GM21786 (cell line): Measurements from ENCODE around the gene KIAA1671.

Experiments used
- ATAC-seq: cut with Tn5 transposase; IDR thresholded peaks from one replicate; pipeline ENCODE4 v1.9.1; 2021; ENCODE audit not compliant: unreplicated experiment

The KIAA1671 gene

DNA sequence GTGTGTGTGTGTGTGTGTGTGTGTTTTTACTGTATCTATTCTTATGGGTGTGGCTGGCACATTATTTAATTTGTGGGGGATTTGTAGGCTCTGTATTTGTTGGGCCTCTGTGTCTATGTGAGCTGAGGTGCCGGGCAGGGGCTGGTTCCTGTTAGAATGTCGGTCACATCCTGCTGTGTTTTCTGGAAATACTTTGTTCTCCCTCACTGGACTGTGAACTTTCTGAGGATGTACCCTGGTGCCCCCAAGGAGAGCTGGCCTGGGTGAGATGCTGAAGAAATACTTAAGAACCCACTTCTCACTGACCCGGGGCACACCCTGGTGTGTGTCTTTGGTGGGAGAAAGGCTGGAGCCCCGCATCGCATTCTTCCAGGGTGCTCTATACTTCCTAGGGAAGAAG, 28.6 kb downstream of the KIAA1671 start:
- ATAC-seq, result no peak

DNA sequence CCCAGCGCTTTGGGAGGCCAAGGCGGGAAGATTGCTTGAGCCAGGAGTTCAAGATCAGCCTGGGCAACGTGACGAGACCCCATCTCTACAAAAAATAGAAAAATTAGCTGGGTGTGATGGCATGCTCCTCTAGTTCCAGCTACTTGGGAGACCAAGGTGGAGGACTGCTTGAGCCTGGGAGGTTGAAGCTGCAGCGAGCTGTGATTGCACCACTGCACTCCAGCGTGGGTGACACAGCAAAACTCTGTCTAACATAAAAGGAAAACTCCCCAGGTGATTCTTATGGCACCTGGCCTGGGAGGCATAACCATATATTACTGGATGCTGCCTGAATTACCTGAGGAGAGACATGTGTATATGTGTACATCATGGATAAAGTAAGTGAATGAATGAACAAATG, 29.1 kb downstream of the KIAA1671 start:
- no peak for ATAC-seq

DNA sequence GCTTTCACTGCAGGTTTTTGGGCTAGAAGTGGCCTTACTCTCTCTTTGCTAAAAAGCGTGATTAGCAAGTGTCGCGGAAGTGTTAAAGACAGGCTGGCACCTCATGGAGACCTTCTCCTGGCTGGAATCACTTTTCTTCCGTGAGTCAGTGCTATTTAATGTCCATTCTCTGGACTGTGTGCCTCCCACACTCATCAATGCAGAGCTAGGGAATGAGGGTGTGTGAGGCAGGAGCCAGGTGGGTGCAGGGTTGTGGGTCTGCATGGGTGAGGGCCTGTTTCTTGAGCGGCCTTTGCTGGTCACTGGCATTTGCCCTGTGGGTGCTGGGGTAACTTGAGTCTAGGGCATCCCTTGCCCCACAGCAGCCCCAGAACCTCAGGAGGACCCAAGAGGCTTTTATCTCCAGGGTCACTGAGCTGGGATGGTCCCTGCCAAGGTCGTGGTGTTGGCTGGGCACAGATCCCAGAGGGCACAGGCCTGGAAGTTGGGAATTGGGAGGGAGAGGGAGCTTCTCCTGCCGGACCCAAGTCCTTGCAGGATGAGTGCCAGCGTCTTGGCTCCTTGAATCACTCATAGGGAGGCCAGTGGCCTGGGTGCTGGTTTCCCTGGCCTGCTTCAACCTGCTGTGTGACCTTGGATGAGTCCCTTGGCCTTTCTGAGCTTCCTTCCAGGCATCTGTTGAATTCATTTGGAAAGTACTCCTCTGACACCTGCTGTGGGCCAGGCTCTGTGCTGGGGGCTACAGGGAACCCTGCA, 30.0 kb downstream of the KIAA1671 start:
- no peak for ATAC-seq

DNA sequence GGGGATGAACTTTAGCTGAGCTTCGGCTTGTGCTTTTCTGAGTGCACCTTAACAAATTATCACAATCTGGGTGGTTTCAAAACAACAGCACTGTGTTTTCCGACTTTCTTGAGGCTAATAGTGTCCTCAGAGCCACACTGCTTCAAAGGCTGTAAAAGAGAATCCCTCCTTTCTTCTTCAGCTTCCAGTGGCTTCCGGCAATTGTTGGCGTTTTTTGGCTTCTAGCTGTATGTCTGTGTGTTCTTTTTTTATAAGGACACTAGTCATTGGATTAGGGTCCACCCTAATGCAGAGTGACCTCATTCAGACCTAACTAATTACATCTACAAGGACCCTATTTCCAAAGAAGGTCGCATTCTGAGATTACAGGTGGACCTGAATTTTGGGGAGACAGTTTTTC, 30.6 kb downstream of the KIAA1671 start:
- no peak for ATAC-seq

DNA sequence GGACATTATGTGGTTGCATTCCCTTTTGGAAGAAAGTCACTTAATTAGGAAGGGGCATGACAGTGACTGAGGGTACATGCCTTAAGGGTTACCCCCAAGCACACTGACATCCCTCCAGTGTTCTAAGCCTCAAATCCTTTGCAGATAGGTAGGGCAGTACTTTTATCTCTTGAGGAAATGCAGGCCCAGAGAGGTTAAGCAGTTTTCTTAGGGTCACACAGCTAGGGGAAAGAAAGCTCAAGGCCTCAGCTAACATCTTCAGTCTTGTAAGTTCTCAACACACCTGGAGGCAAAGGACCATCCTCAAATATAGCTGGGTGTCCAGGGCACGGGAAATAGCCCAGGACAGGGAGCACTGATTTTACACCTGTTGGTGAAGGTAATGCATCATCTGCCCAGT, 31.6 kb downstream of the KIAA1671 start:
- ATAC-seq, result no peak

DNA sequence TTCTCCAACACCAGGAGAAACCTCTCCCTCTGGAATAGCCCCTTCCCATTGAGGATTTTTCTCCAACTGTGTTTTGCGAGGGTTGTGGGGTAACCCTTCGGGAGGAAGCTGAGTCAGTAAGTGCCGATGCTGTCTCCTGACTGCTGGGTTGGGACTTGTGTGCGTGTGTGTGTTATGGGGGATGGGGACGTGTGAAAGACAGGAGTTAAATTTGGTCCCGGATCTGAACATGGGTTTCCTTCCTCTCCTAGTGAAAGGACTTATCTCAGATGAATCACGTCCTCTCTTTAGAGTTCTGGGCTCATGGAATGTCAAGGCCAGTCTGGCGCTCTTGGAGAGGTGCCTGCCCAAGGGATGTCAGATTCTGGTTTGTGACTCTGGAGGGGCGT, 33.3 kb downstream of the KIAA1671 start:
- no peak for ATAC-seq

DNA sequence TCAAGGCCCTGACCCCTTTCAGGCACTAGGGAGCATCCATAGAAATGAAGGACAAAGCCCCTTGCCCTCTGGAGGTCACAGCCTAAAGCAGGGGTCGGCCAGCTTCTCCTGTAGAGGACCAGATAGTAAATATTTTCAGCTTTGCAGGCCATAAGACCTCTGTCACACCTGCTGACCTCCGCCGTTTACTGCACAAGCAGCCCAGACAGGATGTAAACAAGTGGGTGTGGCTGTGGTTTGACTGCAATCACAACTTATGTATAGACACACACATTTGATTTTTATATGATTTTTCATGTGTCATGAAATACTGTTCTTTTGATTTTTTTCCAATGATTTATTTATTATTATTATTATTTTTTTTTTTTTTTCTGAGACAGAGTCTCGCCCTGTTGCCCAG, 34.3 kb downstream of the KIAA1671 start:
- no peak for ATAC-seq

DNA sequence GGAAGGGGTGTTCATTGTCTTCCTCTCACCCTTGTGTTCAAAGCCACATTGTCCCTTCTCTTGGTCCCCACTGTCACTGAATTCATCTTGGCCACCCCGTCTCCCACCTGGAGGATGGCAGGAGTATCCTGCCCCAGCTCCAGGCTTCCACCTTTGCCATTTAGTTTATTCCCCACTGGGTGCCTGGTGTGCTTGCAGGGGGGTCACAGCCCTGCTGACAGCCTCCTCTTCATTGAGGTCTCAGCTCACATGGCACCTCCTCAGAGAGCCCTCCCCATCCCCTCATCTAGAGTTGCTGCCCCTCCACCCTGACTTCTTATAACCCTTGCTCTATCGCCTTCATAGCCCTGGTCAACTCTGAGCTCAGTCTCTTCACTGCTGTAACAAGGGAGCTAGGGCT, 36.6 kb downstream of the KIAA1671 start:
- no peak for ATAC-seq

DNA sequence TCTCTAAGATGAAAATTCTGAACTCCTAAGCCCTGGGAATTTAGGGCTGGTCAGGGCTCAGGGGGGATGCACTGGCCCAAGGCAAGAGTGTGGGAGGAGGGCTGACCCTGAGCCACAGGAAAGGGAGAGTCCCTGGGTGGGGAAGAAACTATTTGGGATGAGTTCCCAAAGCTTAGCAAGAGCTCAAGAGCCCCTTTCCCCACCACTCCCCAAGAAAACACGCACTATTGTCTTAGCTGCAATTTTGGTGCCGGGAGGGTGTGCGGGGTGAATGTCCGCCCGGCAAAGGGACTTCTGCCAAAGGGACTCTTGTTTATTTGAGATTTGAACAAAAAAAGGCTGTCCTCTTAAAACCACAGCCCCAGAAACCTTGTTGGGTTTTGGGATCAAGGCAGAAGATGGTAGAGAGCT, 37.0 kb downstream of the KIAA1671 start:
- no peak for ATAC-seq

DNA sequence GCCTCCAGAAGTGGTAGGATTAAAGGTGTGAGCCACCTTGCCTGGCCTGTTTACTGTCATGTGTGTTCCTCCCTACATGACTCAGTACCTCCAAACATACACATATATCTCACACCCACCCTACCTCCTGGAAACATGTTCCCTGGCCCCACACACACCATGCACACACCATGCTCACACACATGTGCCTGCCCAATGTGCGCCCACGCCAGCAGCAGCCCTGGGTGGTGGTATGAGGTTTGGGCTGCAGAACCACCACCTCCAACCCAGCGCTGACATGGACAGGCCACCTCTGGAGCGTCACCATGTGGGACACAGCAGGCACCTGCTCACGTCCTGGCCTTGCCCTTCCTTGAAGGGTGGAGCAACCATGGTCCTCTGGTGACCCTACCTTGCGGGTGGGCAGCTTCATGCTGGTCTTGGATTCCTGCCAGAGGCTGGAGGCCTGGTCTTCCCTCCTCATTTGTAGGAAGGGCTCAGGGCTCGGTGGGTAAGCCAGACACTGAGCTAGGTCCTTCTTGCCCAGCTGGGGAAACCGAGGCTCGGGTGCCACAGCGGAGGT, 37.9 kb downstream of the KIAA1671 start:
- no peak for ATAC-seq

DNA sequence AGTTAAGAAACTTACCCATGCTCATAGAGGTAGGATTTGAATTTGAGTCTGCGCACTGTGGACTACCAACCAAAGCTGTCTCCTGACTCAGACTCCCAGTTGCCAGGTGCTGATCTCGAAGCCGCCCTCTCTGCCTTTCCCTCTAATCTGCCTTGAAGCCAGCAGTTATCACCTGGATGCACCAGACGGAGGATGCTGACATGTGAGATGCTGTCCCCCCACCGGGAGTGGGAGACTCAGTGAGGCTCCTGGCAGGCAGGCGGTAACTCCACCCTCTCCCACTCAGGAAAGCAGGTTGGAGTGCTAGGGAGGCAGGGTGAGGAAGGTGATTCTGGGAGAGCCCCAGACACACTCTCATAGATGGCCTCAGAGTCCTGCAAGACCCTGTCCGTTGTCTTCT, 40.4 kb downstream of the KIAA1671 start:
- ATAC-seq, result no peak

DNA sequence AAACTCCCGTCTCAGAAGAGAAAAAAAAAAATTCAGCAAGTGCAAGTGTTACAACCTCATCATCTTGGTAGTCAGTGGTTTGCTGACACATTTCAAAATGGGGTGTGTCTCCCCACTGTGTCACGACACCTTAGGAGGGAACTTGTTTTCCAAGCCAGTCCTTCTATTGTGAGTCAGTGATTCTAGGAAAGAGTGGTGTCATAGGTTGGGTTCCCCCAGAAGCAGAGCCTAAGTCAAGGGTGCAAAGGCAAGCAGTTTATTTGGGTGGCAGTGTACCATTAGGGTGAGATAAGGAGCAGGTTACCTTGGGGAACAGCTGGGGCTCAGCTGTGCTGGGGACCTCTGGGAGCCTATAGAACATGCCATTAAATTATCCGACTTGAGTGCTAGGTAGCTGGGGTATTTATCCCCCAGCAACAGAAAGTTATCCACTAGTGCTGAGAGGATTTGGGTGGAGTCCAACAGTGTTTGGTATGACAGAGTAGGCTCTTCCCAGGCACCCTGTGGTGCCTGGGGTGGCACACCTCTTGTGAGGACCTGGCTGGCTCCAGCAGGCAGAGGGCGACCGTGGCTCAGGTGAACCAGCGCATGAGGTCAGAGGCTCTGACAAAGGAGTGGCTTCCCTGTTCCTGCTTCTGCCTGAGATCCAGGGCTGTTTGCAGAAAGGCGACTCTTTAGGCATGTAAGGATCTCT, 41.7 kb downstream of the KIAA1671 start:
- ATAC-seq, result no peak

DNA sequence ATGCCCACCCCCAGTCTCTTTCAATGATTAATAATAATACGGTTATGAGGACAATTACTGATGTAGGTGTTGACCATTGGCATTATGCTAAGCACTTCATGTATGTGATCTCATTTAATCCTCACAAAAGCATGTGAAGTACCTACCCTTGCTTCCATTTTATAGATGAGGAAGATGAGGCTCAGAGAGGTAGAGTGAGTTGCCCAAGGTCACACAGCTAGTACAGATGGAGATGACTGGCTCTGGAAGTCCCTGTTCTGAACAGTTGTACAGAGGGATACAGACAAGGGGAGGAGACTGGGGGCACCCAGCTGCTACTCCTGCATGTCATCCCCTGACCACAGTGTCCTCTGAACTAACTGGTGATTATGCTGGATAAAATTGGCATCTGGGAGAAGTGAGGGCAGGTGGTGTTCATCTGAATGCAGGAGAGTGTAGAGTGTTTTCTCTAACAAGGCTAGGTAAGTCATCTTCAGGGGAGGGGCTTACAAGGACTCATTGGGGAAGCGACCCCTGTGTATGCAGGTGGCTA, 43.2 kb downstream of the KIAA1671 start:
- ATAC-seq, result no peak

DNA sequence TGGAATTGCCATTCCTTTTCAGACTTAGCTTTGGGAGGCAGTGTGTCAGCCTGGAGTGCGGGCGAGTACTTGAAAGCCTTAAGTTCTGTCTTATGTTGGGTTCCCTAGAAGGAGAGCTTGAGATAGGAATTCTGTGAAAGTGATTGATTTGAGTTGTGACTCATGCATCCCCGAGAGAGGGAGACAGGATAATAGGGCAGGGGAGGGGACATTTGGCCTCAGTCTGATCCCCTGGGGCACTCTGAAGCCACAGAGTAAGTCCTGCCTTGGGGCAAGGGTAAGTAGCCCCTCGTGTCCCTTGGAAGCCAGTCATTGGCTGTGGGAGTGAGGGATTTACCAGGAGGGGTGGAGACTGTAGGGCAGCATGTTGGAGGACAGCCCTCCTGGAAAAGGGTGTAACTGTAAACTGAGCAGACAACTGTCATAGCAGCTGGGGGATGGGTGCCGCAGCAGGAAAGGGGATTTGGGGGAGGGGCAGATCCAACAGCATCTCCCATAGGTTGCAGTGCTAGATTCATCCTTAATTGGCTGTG, 44.0 kb downstream of the KIAA1671 start:
- ATAC-seq, result no peak

DNA sequence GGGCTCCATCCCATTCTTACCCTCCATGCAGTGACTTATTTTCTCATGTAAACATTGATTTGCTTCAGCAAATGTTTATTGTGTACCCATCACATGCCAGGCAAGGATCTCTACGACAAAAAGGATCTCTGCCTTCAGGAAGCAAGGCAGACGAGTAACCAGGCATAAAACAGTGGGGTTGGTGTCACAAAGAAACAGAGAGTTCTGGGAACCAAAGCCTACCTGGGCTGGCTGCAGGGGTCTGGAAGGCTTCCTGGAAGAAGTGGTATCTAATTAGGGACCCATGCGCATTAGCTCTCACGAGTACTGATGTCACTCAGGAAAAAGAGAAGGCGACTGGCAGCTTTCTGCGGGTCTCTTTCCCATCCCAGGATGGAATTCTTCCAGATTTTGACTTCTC, 44.5 kb downstream of the KIAA1671 start:
- ATAC-seq, result no peak

DNA sequence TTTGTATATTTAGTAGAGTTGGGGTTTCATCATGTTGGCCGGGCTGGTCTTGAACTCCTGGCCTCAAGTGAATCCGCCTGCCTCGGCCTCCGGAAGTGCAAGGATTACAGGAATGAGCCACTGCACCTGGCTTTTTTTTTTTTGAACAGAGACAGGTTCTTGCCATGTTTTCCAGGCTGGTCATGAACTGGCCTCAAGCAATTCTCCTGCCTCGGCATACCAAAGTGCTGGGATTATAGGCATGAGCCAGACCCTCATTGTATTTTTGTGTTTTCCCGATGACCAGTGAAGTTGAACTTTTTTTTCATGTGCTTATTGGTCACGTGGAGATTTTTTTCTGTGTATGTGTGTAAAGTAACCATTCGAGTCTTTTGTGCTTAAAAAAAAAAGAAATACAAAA, 48.2 kb downstream of the KIAA1671 start:
- no peak for ATAC-seq

DNA sequence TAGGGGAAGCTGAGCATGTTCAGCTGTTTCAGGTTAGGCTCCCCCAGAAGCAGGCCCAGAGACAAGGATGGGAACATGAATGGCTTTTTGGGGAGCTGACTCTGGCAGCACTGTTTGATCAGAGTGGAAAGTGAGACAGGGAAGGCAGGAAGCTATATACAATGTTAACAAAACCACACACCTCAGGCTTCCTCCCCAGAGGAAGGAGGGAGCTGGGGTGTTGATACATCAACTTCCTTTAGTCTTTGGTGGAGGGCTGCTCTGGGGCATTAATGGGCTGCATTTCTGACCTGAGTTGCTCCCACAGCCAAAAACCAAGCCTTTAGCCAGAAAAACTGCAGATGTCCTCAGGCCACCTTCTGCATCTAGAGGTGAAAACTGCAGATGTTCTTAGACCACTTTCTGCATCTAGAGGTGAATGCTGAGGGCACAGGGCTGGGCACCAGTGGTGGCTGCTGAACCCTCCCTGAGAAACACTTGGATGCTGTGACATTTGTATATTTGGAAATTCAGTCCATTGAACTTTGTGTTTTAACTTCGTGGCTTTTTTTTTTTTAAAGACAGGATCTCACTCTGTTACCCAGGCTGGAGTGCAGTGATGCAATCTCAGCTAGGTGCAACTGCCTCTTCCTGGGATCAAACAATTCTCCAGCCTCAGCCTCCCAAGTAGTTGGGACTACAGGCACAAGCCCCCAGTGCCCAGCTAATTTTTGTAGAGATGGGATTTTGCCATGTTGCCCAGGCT, 49.9 kb downstream of the KIAA1671 start:
- ATAC-seq, result no peak

DNA sequence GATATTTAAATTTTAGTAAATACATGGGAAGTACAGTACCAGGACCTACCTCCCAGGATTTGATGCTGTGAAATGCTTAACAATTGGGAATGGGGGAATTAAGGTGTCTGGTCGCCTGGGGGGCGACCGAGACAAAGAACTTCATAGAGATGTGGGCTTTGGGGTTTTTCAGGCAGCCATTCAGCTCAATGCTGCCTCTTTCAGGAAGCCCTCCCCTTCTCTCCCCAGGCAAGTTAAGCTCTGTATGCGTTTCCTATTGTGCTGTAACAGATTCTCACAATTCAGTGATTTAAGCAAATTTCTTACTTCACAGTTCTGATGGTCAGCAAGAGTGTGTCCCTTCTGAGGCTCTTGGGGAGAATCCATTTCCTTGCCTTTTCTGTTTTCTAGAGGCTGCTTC, 53.8 kb downstream of the KIAA1671 start:
- no peak for ATAC-seq

DNA sequence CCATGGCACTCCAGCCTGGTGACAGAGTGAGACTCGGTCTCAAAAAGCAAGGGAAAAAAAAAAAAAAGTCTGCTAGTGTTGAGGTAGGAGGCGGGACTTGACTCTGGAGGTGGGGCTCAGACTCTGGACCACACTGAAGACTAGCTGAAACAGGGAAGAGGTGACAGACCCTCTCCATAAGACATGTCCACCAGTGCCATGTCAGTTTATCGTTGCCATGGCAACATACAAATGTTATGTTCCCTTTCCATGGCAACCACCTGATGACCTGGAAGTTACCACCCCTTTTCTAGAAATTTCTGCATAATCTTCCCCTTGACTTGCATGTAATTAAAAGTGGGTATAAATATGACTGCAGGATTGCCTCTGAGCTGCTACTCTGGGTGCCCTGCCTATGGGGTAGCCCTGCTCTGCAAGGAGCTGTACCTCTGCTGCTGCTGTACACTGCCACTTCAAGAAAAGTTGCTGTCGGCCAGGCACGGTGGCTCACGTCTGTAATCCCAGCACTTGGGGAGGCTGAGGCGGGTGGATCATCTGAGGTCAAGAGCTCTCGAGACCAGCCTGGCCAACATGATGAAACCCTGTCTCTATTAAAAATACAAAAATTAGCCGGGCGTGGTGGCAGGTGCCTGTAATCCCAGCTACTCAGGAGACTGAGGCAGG, 55.1 kb downstream of the KIAA1671 start:
- no peak for ATAC-seq

DNA sequence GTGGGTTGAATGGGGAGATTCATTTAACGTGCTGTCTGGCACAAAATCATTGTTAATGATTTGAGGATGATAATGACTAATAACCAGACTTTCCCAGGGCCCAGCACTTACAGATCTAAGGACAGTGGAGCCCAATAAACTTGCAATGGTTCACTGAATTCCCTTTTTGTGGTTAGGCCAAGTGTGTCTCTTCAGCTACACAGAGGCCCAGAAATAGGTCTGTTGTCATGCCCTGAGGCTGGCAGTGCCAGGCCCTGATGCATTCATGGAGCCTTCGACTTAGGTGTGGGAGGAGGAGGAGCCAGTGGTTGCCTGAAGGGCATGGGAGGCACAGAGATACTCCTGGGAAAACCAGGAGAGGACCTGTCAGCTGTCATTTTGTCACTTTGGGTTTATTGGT, 56.1 kb downstream of the KIAA1671 start:
- no peak for ATAC-seq

DNA sequence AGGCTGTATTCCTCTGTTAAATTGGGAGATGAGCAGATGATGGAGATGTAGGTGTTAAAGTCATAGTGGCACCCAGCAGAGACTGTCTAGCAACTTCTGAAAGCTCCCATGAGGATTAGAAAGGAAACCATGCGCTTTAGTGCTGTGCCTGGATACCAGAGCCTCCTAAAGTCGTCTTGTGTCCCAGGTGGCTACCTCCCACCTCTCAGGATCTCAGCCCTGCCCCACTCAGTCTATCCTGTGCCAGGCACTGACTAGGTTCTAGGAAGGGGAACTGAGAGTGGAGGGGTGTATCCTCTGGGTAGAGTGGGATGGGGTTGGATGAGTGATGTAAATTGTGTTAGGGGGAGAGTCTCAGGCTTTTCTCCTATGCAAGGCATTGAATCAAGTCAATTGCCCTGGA, 60.2 kb downstream of the KIAA1671 start:
- ATAC-seq, result no peak
